ENCODE data around the gene SAP25. TPM values are rescaled to one million over a fixed set of nuclear protein-coding genes. Genes with fewer than 3 reads are reported as not detected.

Gene SAP25
- total RNA-seq, 2 donors from 2014 or later: 2.5 to 19.5 TPM

DNA sequence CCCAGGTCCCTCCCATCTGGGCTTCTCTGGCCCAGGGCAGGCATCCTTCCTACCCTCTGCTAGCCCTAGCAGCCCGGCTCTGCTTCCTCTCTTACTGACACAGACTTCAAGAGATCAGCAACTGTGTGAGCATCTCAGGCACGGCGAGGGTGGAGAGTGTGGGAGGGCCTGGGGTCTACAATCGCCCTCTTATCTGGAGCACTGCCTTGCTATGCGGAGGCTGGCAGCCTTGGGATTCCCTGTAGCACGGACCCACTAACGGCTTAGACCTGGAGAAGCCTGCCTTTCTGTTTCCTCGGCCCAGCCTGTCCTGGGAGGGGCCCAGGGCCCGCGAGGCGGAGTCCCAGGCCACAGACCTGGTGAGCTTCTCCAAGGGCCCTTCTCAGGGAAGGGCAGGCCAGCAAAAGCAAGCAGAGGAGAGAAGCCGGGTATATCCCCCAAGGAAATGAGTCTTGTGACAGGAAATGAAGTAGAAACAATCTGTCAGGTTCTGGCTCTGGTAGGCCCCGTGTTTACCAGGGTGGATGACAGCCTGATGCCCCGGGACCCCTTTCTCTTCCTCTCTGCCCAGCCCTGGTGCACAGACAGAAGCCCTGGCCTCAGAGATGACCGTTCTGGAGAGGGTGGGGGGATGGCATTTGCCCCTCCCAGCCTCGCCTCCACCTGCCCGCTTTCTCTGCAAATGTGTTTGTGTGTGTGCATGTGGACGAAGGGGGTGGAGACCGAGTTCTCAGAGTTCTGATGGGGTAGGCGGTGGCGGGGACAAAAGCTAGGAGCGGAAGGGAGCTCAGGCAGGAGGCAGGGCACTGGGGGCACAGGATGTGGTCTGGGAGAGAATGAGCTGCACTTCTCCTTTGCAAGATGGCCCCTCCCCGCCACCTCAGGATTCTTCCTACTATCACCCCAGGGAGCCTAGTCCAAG, 9.7 kb upstream of the SAP25 start:
- H3K36me3 ChIP-seq: peaks cover 6 to 21% of the 10 kb centered on the region in 2 donors
- 44% methylated on average over 19 of the region's 23 CpGs for WGBS
- intact Hi-C loops (cut with DNase I): loop anchor here (5.0 kb wide), 1 partner anchor 46 kb away; the partner anchor contains the start of gene AGFG2
- no peaks in the 10 kb centered on the region for H3K27me3 ChIP-seq (replicated peaks; ENCODE audit: insufficient read depth)
- peak; percentile 35 for DNase-seq (ENCODE audit: low spot score)
- peak overlapping the region; percentile 96 to 99 for H3K27ac ChIP-seq
- TF ChIP-seq POLR2A (IDR thresholded peaks at IDR 0.05) (no peak), POLR2AphosphoS5 (IDR thresholded peaks at IDR 0.05) (no peak)
- TF ChIP-seq, protein P1, sequence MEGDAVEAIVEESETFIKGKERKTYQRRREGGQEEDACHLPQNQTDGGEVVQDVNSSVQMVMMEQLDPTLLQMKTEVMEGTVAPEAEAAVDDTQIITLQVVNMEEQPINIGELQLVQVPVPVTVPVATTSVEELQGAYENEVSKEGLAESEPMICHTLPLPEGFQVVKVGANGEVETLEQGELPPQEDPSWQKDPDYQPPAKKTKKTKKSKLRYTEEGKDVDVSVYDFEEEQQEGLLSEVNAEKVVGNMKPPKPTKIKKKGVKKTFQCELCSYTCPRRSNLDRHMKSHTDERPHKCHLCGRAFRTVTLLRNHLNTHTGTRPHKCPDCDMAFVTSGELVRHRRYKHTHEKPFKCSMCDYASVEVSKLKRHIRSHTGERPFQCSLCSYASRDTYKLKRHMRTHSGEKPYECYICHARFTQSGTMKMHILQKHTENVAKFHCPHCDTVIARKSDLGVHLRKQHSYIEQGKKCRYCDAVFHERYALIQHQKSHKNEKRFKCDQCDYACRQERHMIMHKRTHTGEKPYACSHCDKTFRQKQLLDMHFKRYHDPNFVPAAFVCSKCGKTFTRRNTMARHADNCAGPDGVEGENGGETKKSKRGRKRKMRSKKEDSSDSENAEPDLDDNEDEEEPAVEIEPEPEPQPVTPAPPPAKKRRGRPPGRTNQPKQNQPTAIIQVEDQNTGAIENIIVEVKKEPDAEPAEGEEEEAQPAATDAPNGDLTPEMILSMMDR (IDR thresholded peaks at IDR 0.05): no peak
- H3K4me1 ChIP-seq (replicated peaks): peaks cover 32% of the 10 kb centered on the region
- H3K4me3 ChIP-seq: peak overlapping the region; percentile 76 to 98
- no peaks in the 10 kb centered on the region for H3K9me3 ChIP-seq

GRCh38 chr7:100582650-100583049, 8.9 kb upstream of the SAP25 start:
- Histone ChIP-seq H3K4me1 (replicated peaks) (peaks cover 32% of the 10 kb centered on the region), H3K27me3 (replicated peaks; ENCODE audit: insufficient read depth) (no peaks in the 10 kb centered on the region), H3K4me3 (peak overlapping the region in 1 of 2 donors; percentile 98), H3K9me3 (no peaks in the 10 kb centered on the region), H3K36me3 (peaks cover 6 to 28% of the 10 kb centered on the region in 2 donors), H3K27ac (peak overlapping the region; percentile 96 to 99)
- intact Hi-C loops (cut with DNase I): loop anchor here (5.0 kb wide), 1 partner anchor 45 kb away; the partner anchor contains the start of gene AGFG2
- no peak for DNase-seq (ENCODE audit: low spot score)
- TF ChIP-seq POLR2AphosphoS5 (IDR thresholded peaks at IDR 0.05) (no peak), POLR2A (IDR thresholded peaks at IDR 0.05) (no peak)
- TF ChIP-seq, protein P1 (IDR thresholded peaks at IDR 0.05): no peak
- WGBS: 57% methylated on average over 11 of the region's 11 CpGs

DNA sequence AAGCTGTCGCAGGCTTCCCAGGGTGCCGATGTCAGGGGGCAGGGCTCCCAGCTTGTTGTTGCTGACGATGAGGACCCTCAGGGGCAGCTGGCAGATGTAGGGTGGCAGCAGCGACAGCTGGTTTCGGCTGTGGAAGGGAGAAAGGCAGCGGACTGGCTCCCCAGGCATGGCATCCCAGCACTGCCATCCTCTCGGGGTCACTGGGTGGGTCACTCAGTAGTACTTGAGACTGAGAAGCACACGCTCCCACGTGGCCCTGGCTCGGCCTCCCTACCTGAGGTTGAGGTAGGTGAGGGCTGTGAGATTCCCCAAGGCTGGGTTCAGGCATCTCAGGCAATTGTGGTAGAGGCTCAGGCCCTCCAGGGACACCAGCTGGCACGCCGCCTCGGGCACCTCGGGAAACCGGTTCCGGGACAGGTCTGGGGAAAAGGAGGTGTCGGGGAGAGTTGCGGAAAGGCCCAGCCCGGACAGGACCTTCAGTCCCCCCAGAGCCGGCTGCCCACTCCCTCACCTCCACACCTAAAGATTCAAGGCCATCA, 8.4 kb upstream of the SAP25 start:
- H3K9me3 ChIP-seq: no peaks in the 10 kb centered on the region
- WGBS: 54% methylated on average over 20 of the region's 20 CpGs
- peak; percentile 74 for TF ChIP-seq POLR2AphosphoS5 (IDR thresholded peaks at IDR 0.05)
- no peak for TF ChIP-seq POLR2A (IDR thresholded peaks at IDR 0.05)
- DNase-seq (ENCODE audit: low spot score): peak; percentile 78
- no peaks in the 10 kb centered on the region for H3K27me3 ChIP-seq (replicated peaks; ENCODE audit: insufficient read depth)
- intact Hi-C loops (cut with DNase I): loop anchor here (5.0 kb wide), 1 partner anchor 45 kb away; the partner anchor contains the start of gene AGFG2
- peak overlapping the region in 1 of 2 donors; percentile 98 for H3K4me3 ChIP-seq
- peak overlapping the region; percentile 96 to 99 for H3K27ac ChIP-seq
- peaks cover 6 to 33% of the 10 kb centered on the region in 2 donors for H3K36me3 ChIP-seq
- H3K4me1 ChIP-seq (replicated peaks): peaks cover 32% of the 10 kb centered on the region

DNA sequence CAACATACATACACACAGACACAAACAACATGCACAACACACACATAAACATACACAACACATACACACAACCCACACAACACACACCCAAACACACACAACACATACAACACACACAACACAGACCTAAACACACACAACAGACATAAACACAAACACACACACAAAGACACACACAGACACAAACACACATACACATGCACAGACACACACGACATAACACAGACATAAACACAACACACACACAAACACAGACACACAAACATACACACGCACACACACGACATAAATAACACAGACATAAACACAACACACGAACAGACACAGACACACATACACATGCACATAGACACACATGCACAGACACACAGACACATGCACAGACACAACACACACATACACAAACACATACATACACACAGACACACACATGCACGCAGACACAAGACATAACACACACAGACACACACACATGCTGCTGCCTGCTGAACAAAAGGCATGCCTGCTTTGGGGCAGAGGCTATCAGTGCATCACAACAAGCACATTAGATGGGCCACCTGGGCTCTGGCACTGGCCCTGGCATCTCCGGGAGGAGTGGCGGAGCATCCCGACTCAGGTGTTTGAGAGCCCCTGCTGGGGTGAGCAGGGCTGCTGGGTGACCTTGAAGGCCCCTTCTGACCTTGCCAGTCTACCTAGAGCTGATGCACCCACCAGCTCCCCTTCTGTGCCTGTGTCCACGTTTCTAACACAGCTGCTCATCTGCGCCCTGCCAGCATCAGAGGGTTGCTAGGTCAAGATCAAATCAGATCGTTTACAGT, 7.0 kb upstream of the SAP25 start:
- no peaks in the 10 kb centered on the region for H3K27me3 ChIP-seq (replicated peaks; ENCODE audit: insufficient read depth)
- peaks cover 10 to 46% of the 10 kb centered on the region in 2 donors for H3K36me3 ChIP-seq
- WGBS: 84% methylated on average over 11 of the region's 11 CpGs
- H3K27ac ChIP-seq: no peak overlapping the region
- H3K4me1 ChIP-seq (replicated peaks): peaks cover 32% of the 10 kb centered on the region
- H3K4me3 ChIP-seq: no peak overlapping the region
- TF ChIP-seq, protein P1 (IDR thresholded peaks at IDR 0.05): no peak
- TF ChIP-seq POLR2AphosphoS5 (IDR thresholded peaks at IDR 0.05) (no peak), POLR2A (IDR thresholded peaks at IDR 0.05) (no peak)
- no peak for DNase-seq (ENCODE audit: low spot score)
- intact Hi-C loops (cut with DNase I): loop anchor here (5.0 kb wide), 1 partner anchor 43 kb away; the partner anchor contains the start of gene AGFG2
- H3K9me3 ChIP-seq: no peaks in the 10 kb centered on the region

All from prostate gland (tissue), 2 donors.